Brain microvascular endothelial cell (primary cell): ENCODE results near the gene PAGE2.
"Not testable (repeated sequence)": the region's sequence is repeated elsewhere in the genome, so short reads cannot be mapped to it uniquely, and the experiment has no call there.

ENCODE experiments used
- DNase-seq: peaks from one replicate; pipeline ENCODE4 v3.0.0-alpha.2; 2020
- H3K27ac ChIP-seq: fragments of 250-450 bp; sonication (Bioruptor Pico); 2 replicates; pipeline ENCODE4 v1.5.1; 2020; ENCODE audit warnings: mild to moderate bottlenecking, moderate library complexity
- H3K27me3 ChIP-seq: fragments of 250-450 bp; sonication (Bioruptor Pico); replicated peaks from 2 replicates; pipeline ENCODE4 v1.5.1; 2020; ENCODE audit warnings: mild to moderate bottlenecking
- H3K36me3 ChIP-seq: fragments of 250-450 bp; sonication (Bioruptor Pico); replicated peaks from 2 replicates; pipeline ENCODE4 v1.5.1; 2020; ENCODE audit warnings: mild to moderate bottlenecking
- H3K4me3 ChIP-seq: 2 replicates; pipeline ENCODE4 v1.5.1; 2011; ENCODE audit warnings: low read depth, mild to moderate bottlenecking, control low read depth, low read length, moderate library complexity
- in situ Hi-C: cut with HindIII; loops from 2 replicates; pipeline ENCODE4 v1.10.0; 2017; ENCODE audit warnings: low sequenced_read_pairs, low pct_ligation_motif_present
- TF ChIP-seq, protein P1 (sequence below): IDR thresholded peaks from 2 replicates; pipeline ENCODE4 v1.5.1; 2011; ENCODE audit warnings: low read depth, mild to moderate bottlenecking, moderate library complexity, low read length, control low read depth, inconsistent platforms; ENCODE audit errors: missing control alignments

Gene PAGE2

DNA sequence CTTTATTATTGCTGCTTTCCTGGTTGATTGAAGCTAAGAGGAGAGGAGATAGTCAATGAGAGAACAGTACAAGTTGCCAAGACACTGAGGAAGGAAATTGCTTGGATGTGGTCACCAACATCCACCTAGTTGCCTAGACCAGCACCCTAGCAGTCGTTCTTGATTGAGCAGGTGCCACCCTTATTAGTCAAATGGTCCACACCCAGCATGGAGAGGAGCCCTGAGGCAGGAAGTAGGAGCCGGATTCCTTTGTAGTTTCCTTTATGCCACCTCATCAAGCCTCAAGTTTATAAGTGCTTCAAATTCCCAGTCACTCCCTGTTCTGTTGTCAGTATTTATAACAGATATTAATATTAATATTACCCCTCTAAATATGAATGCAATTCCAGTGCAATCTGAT is 19.1 kb downstream of the PAGE2 start:
- Histone ChIP-seq H3K27ac (no peak overlapping the region), H3K36me3 (no peaks in the 10 kb centered on the region), H3K4me3 (no peak overlapping the region), H3K27me3 (no peaks in the 10 kb centered on the region)
- in situ Hi-C loops = no loop called here
- no peak for DNase-seq
- TF ChIP-seq, protein P1, sequence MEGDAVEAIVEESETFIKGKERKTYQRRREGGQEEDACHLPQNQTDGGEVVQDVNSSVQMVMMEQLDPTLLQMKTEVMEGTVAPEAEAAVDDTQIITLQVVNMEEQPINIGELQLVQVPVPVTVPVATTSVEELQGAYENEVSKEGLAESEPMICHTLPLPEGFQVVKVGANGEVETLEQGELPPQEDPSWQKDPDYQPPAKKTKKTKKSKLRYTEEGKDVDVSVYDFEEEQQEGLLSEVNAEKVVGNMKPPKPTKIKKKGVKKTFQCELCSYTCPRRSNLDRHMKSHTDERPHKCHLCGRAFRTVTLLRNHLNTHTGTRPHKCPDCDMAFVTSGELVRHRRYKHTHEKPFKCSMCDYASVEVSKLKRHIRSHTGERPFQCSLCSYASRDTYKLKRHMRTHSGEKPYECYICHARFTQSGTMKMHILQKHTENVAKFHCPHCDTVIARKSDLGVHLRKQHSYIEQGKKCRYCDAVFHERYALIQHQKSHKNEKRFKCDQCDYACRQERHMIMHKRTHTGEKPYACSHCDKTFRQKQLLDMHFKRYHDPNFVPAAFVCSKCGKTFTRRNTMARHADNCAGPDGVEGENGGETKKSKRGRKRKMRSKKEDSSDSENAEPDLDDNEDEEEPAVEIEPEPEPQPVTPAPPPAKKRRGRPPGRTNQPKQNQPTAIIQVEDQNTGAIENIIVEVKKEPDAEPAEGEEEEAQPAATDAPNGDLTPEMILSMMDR = no peak

DNA sequence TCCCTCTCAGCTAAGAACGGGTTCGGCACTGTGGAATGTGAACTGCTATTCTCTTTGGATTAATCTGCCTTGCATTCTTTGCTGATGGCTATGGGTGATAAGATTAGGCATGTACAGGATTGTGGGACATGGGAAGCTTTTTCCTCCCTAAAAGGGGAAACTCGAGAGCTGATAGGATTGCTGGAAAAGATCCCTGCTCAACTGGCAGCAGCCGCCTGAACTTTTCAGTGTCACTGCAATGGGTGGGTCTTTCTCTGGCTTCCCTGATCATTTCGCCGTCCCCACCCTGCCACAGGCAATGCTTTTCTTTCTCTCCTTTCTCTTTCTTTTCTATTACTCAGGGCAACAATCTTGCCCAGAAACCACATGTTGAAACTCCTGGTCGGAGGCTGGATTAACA is 20.5 kb downstream of the PAGE2 start:
- in situ Hi-C loops = no loop called here
- H3K27ac ChIP-seq = no peak overlapping the region
- H3K4me3 ChIP-seq = no peak overlapping the region
- no peak for DNase-seq
- H3K27me3 ChIP-seq = no peaks in the 10 kb centered on the region
- no peaks in the 10 kb centered on the region for H3K36me3 ChIP-seq
- TF ChIP-seq, protein P1 = no peak

DNA sequence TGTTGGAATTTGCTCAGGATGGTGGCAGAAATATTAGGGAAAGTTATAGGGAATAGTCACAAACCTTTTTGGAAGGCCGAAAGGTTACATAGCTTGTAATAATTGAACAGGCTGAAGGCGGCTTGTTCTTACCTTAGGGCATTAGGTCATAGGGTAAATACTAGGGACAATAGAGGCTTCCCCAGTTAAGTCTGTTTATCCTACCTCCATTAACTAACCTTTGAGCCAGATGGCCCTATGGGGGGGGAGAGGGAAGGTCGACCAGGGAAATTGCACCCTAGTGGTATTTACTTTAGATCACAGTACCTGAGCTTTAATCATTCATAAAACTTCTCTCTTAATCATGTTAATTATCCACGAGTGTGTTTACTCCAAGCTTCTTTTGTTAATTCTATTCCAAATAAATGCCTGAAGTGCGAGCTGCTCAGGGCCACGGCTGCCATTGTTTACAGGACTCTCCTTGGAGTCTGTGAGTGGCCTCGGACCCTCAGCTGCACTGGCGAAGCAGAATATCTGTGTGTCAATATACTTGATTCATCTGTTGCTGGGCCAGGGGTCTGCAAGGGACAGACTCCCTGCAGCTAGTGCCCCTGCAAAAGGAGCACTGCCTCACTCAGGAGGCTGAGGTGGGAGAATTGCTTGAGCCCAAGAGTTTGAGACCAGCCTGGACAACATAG is 22.9 kb downstream of the PAGE2 start:
- DNase-seq = no peak
- Histone ChIP-seq H3K36me3 (no peaks in the 10 kb centered on the region), H3K4me3 (no peak overlapping the region), H3K27ac (no peak overlapping the region), H3K27me3 (no peaks in the 10 kb centered on the region)
- in situ Hi-C loops = no loop called here
- TF ChIP-seq, protein P1 = no peak

DNA sequence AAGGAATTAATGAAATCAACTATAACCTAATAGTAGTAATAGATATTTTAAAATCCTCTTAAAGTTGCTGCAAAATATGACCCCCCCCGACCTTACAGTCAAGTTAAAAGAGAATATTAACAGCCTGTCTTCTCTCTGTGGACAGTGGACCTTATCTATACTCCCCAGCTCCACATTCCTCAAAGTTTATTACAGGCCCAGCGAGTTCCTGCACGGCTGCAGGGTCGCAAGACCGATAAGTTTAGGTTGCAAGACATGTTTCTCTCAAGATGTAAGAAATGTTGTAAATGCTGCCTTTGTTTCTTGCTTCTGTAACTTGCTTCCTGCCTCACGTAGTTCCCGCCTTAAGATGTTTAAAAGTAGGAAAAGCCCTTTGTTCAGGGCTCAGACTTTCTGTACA is 27.8 kb downstream of the PAGE2 start:
- DNase-seq, H3K4me3 ChIP-seq, H3K36me3 ChIP-seq, H3K27me3 ChIP-seq, H3K27ac ChIP-seq, in situ Hi-C loops: not testable (repeated sequence)

DNA sequence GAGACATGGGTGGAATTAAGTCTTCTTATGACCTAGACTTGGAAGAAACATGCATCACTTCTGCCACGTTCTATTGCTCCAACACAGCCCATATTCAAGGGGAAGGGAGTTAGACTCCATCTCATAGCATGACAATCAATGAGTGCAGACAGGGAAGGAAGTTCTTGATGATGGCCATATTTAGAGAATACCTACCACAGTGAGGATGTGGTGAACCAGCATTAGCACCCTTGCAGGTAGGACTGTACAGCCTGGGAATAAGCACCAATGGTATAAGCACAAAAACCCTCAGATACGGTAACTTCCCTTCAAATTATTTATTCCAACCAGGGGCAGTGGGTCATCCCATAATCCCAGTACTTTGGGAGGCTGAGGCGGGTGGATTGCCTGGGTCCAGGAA is 29.8 kb downstream of the PAGE2 start:
- Histone ChIP-seq H3K4me3 (no peak overlapping the region), H3K36me3 (no peaks in the 10 kb centered on the region), H3K27me3 (no peaks in the 10 kb centered on the region), H3K27ac (no peak overlapping the region)
- DNase-seq = no peak
- in situ Hi-C loops = no loop called here
- TF ChIP-seq, protein P1 = no peak

DNA sequence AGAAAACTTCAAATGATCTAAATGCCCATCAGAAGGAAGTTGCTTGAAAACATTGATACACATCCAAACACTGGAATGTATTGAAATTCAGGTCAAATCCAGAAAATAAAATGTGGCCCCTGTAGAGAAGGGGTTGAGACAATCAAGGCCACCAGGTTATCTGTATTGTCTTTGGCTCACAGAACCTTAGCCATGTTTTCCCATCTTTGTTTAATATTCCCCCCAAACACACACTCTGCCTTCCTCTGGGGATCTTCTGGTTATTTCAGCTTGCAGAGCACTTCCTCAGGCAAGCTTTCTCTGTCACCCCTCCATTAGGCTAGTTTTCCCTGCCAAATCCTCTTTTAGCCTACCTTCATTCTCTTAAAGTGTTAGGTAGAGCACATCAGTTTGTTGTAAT is 30.5 kb downstream of the PAGE2 start:
- no peak for DNase-seq
- Histone ChIP-seq H3K36me3 (no peaks in the 10 kb centered on the region), H3K4me3 (no peak overlapping the region), H3K27me3 (no peaks in the 10 kb centered on the region), H3K27ac (no peak overlapping the region)
- in situ Hi-C loops = no loop called here
- TF ChIP-seq, protein P1 = no peak
